ENCODE results near the gene CARD14. TPM values are rescaled to one million over a fixed set of nuclear protein-coding genes. Genes with fewer than 3 reads are reported as not detected.

CARD14 gene
- total RNA-seq, 1 donor from 2014 or later: 0.60 TPM

DNA sequence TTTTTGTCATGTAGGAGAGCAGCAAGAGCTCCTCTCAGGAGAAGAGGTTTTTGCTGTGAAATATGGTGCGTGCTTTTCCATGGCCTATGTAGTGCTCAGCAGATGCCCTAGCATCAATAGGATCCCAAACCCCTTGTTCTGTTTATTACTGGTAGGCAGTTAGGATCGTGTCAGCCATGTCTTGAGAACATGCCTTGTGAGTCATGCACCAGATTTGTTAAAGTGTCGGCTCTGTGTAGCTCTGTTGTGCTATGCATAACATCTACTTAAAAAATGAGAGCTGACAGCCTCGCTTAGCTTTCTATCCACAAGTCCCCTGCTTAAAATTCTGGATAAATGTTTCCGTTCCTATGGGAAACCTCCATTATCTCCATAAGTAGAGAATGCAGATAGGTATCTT, 18.5 kb upstream of the CARD14 start:
- Histone ChIP-seq H3K9ac (no peak overlapping the region), H3F3A (ENCODE audit: low read depth) (peaks cover 19% of the 10 kb centered on the region), H2AFZ (replicated peaks) (no peak overlapping the region), H4K20me1 (ENCODE audit: low read depth) (peaks cover 4% of the 10 kb centered on the region), H3K27me3 (no peaks in the 10 kb centered on the region), H3K27ac (no peak overlapping the region), H3K4me1 (peaks cover 5% of the 10 kb centered on the region), H3K4me2 (no peak overlapping the region), H3K4me3 (no peak overlapping the region), H3K79me2 (ENCODE audit: low read depth) (peaks cover 24% of the 10 kb centered on the region), H3K36me3 (no peaks in the 10 kb centered on the region), H3K9me3 (ENCODE audit: low read depth) (no peaks in the 10 kb centered on the region)
- Mint-ChIP-seq H3K9me3 (peaks cover 19% of the 10 kb centered on the region), H3K4me1 (peaks cover 19% of the 10 kb centered on the region), H3K36me3 (no peaks in the 10 kb centered on the region), H3K27me3 (ENCODE audit: insufficient read depth, low read depth) (no peaks in the 10 kb centered on the region), H3K27ac (no peak overlapping the region), H3K4me3 (no peak overlapping the region)
- TF ChIP-seq EZH2phosphoT487 (IDR thresholded peaks at IDR 0.05) (no peak), EZH2 (IDR thresholded peaks at IDR 0.05) (no peak)
- TF ChIP-seq, protein P1, sequence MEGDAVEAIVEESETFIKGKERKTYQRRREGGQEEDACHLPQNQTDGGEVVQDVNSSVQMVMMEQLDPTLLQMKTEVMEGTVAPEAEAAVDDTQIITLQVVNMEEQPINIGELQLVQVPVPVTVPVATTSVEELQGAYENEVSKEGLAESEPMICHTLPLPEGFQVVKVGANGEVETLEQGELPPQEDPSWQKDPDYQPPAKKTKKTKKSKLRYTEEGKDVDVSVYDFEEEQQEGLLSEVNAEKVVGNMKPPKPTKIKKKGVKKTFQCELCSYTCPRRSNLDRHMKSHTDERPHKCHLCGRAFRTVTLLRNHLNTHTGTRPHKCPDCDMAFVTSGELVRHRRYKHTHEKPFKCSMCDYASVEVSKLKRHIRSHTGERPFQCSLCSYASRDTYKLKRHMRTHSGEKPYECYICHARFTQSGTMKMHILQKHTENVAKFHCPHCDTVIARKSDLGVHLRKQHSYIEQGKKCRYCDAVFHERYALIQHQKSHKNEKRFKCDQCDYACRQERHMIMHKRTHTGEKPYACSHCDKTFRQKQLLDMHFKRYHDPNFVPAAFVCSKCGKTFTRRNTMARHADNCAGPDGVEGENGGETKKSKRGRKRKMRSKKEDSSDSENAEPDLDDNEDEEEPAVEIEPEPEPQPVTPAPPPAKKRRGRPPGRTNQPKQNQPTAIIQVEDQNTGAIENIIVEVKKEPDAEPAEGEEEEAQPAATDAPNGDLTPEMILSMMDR (IDR thresholded peaks at IDR 0.05): no peak
- DNase-seq (ENCODE audit: low spot score): no peak

DNA sequence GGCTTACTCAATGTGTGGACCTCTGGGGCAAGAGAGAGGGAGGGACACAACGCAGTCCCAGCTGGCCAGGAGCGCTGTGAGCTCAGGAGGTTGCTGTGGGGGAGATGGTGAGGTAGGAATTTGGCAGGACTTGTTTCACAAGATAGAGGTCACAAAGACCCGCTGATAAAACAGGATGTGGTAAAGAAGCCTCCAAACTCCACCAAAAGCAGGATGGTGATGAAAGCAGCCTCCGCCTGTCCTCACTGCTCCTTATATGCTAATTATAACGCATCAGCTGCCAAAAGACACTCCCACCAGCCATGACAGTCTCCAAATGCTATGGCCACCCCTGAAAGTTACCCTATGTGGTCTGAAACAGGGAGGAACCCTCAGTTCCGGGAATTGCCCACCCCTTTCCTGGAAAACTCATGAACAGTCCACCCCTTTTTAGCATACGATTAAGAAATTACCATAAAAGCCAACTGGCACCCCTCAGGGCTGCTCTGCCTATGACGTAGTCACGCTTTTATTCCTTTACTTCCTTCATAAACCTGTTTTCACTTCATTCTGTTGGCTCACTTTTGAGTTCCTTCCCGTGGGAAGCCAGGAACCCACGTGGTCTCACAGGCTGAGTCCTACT, 17.6 kb upstream of the CARD14 start:
- Histone ChIP-seq H3K4me2 (no peak overlapping the region), H4K20me1 (ENCODE audit: low read depth) (no peaks in the 10 kb centered on the region), H3K4me1 (peaks cover 5% of the 10 kb centered on the region), H3K4me3 (no peak overlapping the region), H3K79me2 (ENCODE audit: low read depth) (peaks cover 19% of the 10 kb centered on the region), H3K27me3 (no peaks in the 10 kb centered on the region), H2AFZ (replicated peaks) (no peak overlapping the region), H3K27ac (no peak overlapping the region), H3K9me3 (ENCODE audit: low read depth) (no peaks in the 10 kb centered on the region), H3K9ac (no peak overlapping the region), H3F3A (ENCODE audit: low read depth) (peaks cover 16% of the 10 kb centered on the region), H3K36me3 (no peaks in the 10 kb centered on the region)
- peaks cover 17% of the 10 kb centered on the region for H3K4me1 Mint-ChIP-seq
- H3K27me3 Mint-ChIP-seq (ENCODE audit: insufficient read depth, low read depth): no peaks in the 10 kb centered on the region
- no peaks in the 10 kb centered on the region for H3K36me3 Mint-ChIP-seq
- no peak overlapping the region for H3K27ac Mint-ChIP-seq
- TF ChIP-seq EZH2phosphoT487 (IDR thresholded peaks at IDR 0.05): no peak
- no peak for TF ChIP-seq EZH2 (IDR thresholded peaks at IDR 0.05)
- TF ChIP-seq, protein P1 (IDR thresholded peaks at IDR 0.05): no peak
- H3K9me3 Mint-ChIP-seq: peaks cover 23% of the 10 kb centered on the region
- DNase-seq (ENCODE audit: low spot score): no peak
- H3K4me3 Mint-ChIP-seq: no peak overlapping the region

DNA sequence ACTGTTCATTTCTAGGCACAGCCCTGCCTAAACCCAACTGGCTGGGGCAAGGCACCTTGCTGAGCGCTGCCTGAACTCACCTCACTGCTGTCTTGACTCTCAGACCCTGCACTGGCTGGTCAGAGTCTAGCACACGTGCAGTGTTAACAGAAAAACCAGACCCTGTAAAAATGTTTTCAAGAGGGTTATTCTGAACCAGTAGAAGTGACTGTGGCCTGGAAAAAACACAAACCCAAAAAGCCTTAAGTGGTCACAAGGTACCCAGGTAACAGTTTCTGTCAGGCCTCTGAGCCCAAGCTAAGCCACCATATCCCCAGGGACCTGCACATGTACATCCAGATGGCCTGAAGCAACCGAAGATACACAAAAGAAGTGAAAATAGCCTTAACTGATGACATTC, 16.8 kb upstream of the CARD14 start:
- Mint-ChIP-seq H3K4me1 (peaks cover 14% of the 10 kb centered on the region), H3K27me3 (ENCODE audit: insufficient read depth, low read depth) (no peaks in the 10 kb centered on the region), H3K36me3 (no peaks in the 10 kb centered on the region), H3K9me3 (peaks cover 26% of the 10 kb centered on the region), H3K4me3 (no peak overlapping the region), H3K27ac (no peak overlapping the region)
- Histone ChIP-seq H3K27ac (no peak overlapping the region), H3K36me3 (no peaks in the 10 kb centered on the region), H3K27me3 (no peaks in the 10 kb centered on the region), H3K9ac (no peak overlapping the region), H3K79me2 (ENCODE audit: low read depth) (peaks cover 12% of the 10 kb centered on the region), H4K20me1 (ENCODE audit: low read depth) (no peaks in the 10 kb centered on the region), H3K9me3 (ENCODE audit: low read depth) (no peaks in the 10 kb centered on the region), H3K4me1 (peaks cover 3% of the 10 kb centered on the region), H2AFZ (replicated peaks) (no peak overlapping the region), H3K4me2 (no peak overlapping the region), H3K4me3 (no peak overlapping the region), H3F3A (ENCODE audit: low read depth) (peaks cover 16% of the 10 kb centered on the region)
- DNase-seq (ENCODE audit: low spot score): no peak
- TF ChIP-seq EZH2phosphoT487 (IDR thresholded peaks at IDR 0.05): no peak
- TF ChIP-seq, protein P1 (IDR thresholded peaks at IDR 0.05): no peak
- no peak for TF ChIP-seq EZH2 (IDR thresholded peaks at IDR 0.05)
